NCI-H2196 (cell line): ENCODE data around the gene FUBP3.
"Not testable (repeated sequence)": the region's sequence is repeated elsewhere in the genome, so short reads cannot be mapped to it uniquely, and the experiment has no call there.

Experiments used
- DNase-seq: peaks from one replicate; lab custom pipeline; 2025; ENCODE audit not compliant: unreplicated experiment; lab: John Stamatoyannopoulos, UW

FUBP3 gene

GRCh38 chr9:130680836-130681768, 101.7 kb downstream of the FUBP3 start:
- peak; percentile 90 for DNase-seq

GRCh38 chr9:130681769-130682420, 102.5 kb downstream of the FUBP3 start:
- no peak for DNase-seq

DNA sequence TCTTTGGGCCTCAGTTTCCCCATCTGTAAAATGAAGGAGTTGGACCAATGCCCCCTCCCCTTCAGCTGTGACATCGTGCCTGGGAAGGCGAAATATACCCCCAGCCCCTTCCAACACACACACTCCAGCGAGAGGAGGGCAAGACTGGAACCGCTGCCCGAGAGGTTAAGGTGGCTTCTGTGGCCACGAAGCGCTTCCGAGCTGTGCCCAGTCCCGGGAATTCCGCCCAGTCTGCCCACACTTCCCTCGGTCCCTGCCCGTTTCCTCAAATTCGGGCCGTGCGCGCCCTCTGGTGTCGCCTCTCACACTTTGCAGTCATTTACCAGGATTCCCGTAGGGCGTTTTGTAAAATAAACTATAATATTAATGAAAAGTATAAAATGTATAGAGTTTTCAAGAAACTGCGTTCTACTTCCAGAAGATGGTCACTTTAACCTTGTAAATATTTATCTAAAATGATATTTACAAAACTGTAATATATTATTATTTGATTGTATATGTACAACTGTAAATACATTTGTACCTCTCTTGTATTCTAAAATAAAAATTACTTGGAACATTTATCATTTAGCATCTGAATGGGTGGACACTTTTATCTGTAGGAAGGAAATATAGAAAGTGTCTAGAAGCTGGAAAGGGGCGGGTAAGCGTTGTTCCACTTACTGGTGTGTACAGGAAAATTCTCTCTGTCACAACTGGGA, 103.2 kb downstream of the FUBP3 start:
- peak; percentile 89 for DNase-seq

DNA sequence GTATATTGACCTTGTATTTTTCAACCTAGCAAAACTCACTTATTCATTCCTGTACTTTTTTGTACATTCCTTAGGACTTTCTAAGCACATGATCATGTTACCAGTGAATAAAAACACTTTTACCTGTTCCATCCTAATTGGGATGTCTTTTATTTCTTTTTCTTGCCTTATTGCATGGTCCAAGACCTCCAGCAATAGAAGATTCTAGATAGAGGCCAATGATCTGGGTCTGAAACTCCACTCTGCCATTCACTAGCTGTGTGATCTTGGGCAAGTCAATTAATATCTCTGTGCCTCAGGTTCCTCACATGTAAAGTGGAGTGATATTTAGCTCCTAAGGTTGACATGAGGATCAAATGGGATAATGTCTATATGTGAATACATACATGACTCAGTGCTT, 105.7 kb downstream of the FUBP3 start:
- DNase-seq, result no peak

- DNase-seq, result not testable (repeated sequence)
These were observed 106.6 kb downstream of the FUBP3 start for GRCh38 chr9:130685945-130686344.

DNA sequence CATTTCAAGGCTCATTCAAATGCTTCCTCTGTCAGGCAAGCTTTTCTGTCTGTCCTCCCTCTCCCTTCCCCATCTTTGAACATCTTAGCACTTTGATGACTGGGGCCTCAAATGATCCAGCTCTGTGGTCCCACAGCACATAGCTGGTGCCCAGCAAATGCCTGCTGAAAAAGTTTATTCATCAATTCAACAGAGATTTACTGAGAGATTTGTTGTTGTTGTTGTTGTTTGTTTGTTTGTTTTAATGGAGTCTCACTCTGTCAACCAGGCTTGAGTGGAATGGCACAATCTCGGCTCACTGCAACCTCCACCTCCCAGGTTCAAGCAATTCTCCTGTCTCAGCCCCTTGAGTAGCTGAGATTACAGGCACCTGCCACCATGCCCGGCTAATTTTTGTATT, 108.2 kb downstream of the FUBP3 start:
- no peak for DNase-seq
